Amniotic stem cell (primary cell): ENCODE measurements around the gene BLOC1S4.

Experiments
- DNase-seq: peaks from one replicate; lab custom pipeline; 2025; lab: John Stamatoyannopoulos, UW

The BLOC1S4 gene

GRCh38 chr4:6692379-6692778 is 23.6 kb upstream of the BLOC1S4 start:
- DNase-seq = no peak

- no peak for DNase-seq
These were observed 23.2 kb upstream of the BLOC1S4 start for GRCh38 chr4:6692806-6693205.

GRCh38 chr4:6693231-6694176 is 22.5 kb upstream of the BLOC1S4 start, which contains the start of gene S100P:
S100P (plus strand) TSS chr4:6693878; CDS start chr4:6693933, 55 bp downstream.
- no peak for DNase-seq

GRCh38 chr4:6694177-6694901 is 21.6 kb upstream of the BLOC1S4 start:
- no peak for DNase-seq

- DNase-seq = no peak
These were observed 20.0 kb upstream of the BLOC1S4 start for GRCh38 chr4:6695660-6696610.

GRCh38 chr4:6696611-6697010 is 19.4 kb upstream of the BLOC1S4 start:
- DNase-seq = no peak

- no peak for DNase-seq
These were observed 18.8 kb upstream of the BLOC1S4 start for GRCh38 chr4:6697131-6697530.

GRCh38 chr4:6699388-6699787 is 16.6 kb upstream of the BLOC1S4 start:
- DNase-seq = no peak

GRCh38 chr4:6699903-6700302 is 16.1 kb upstream of the BLOC1S4 start:
- DNase-seq = no peak

GRCh38 chr4:6701371-6701770 is 14.6 kb upstream of the BLOC1S4 start:
- DNase-seq = no peak

GRCh38 chr4:6702761-6703160 is 13.2 kb upstream of the BLOC1S4 start:
- no peak for DNase-seq

- no peak for DNase-seq
These were observed 12.2 kb upstream of the BLOC1S4 start for GRCh38 chr4:6703786-6704185.

GRCh38 chr4:6705646-6706045 is 10.3 kb upstream of the BLOC1S4 start:
- DNase-seq = no peak

- no peak for DNase-seq
These were observed 9.8 kb upstream of the BLOC1S4 start for GRCh38 chr4:6706173-6706572.

GRCh38 chr4:6709230-6710114 is 6.5 kb upstream of the BLOC1S4 start, which contains the start of gene MRFAP1L1:
MRFAP1L1 (minus strand) TSS chr4:6709865; CDS start chr4:6709629, 236 bp downstream.
- peak; percentile 97 for DNase-seq

GRCh38 chr4:6710282-6710681 is 5.7 kb upstream of the BLOC1S4 start:
- no peak for DNase-seq

- no peak for DNase-seq
These were observed 5.0 kb upstream of the BLOC1S4 start for GRCh38 chr4:6710996-6711395.

- no peak for DNase-seq
These were observed 1.0 kb upstream of the BLOC1S4 start for GRCh38 chr4:6714954-6715353.

GRCh38 chr4:6715704-6716017 is 313 bp upstream of the BLOC1S4 start:
- DNase-seq = no peak

GRCh38 chr4:6716958-6717655 is 1.1 kb downstream of the BLOC1S4 start:
- no peak for DNase-seq
